HG03432 (cell line): Measurements from ENCODE around the gene GNA14.

Experiments
- ATAC-seq: cut with Tn5 transposase; IDR thresholded peaks from one replicate; pipeline ENCODE4 v1.9.1; 2021; ENCODE audit warnings: mild to moderate bottlenecking, moderate library complexity; ENCODE audit not compliant: unreplicated experiment

Gene GNA14

DNA sequence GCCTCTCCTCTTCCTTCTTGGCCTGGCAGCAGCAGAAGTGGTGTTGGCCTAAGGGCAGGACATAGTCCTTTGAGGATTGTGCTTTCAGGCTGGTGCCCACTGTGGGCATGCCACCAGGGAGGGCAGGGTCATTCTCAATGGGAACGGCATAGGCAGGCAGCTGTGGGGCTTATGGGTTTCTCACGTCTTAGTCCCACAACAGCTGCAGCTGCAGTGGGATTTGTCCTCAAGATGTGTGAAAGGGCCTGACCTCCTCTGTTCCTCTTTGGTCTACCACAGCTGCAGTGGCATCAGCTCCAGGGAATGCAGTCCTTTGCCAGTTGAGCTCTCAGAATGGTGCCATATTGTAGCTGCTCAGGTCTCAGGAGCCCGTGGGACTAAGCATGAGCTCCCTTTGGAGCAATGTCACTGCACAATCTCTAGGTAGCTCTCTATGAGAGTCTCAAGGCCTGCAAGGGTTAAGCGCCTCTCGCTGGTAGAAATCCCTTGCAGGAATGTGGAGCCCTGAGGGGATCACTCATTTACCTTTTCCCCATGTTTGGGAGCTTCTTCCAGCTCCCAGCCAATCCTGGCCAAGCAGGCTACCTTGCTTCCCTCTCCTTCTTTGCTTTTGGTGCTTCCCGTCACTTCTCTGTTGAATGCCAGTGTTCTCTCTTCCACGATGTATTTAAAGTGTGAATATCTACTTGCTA, 104.8 kb downstream of the GNA14 start:
- ATAC-seq, result no peak

DNA sequence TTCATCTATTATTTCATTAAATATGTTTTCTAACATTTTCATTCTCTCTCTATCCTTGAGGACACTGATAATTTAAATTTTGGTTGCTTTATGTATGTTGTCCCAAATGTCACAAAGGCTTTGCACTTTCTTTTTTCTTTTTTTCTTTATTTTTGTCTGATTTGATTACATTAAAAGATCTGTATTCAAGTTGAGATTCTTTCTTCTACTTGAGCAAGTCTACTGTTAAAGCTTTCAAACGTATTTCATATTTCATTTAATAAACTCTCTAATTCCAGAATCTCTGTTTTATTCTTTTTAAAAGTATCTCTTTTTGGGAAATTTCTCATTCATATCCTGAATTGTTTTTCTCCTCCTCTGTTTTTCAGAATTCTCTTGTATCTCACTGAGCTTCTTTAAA, 106.5 kb downstream of the GNA14 start:
- ATAC-seq, result no peak

DNA sequence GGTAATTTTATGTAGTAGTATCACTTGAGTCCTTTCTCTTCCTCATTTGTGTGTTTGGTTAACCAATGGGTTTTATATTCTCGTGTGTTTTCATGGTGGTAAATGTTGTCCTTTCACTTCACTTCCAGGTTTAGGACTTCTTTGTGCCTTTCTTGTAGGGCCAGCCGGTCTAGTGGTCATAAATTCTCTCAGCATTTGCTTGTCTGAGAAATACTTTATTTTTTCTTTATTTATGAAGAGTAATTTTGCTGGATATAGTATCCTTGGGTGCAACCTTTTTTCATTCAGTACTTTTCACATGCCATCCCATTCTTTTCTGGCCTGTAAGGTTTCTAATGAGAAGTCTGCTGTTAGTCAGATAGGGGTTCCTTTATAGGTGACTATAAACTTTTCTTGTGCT, 107.1 kb downstream of the GNA14 start:
- no peak for ATAC-seq

DNA sequence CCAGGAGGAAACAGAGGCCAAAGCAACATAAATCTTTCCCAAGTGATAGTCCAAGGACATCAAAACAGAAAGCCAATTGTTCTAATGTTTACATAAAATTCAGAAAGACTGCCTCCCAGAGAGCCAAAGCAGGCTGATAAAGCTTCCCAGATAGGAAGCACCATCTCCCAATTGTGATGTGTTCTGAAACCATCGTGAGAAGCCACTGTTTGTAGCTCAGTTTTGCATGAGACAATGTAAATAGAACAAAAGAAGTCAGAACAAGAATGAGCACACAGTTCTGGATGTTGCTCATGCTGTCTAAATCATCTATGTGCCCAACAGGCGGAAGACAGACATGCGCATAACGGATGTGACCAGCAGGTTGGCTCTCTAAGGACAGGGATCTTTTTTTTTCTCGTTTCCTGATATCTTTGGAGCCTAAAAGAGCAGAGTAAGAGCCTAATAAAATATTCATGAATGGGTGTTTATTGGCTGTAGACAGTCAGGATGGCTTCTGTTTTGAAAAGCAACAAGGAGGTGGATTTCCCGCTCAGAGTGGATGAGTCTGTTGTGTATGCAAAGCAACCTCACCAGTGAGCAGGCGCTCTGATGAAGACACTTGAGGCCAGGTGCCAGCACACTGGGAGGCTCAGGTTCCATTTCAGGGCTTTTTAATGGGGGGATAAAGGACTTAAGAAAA, 113.6 kb downstream of the GNA14 start:
- no peak for ATAC-seq

DNA sequence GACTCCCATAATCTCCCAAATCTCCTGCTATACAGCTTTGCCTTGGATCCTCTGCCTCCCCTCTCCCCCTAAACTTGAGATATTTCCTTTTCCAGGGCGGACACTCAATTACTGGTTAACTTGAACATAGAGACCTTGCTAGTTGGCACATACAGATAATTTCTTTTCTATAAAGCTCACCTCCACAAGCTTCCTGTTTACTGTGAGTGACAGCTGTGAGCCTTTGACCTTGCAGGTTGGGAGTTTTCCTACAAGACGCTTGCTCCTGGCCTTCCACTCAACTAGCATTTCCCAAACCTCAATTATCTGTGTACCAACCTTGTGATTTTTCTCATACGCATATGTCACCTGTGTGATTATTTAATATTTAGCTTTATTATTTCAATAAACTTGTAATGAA, 114.5 kb downstream of the GNA14 start:
- no peak for ATAC-seq

DNA sequence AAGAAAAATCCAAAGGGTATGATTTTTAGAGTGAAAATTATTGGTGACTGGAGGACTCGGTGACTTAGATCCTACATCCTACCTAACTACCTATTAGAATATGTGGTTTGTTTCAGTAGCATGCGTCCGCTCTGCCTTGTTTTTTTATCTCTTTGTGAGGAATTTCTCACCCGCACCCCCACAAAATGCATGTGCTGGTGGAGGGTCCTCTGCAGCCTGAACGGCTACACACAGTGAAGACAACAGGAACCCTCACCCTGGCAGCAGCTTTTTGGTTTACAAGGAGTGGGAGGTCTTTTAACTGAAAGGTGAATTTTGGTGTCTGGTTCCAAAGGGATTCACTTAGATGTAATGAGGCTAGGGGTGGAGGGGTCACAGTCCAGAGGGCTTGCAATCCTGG, 115.5 kb downstream of the GNA14 start:
- ATAC-seq, result no peak

DNA sequence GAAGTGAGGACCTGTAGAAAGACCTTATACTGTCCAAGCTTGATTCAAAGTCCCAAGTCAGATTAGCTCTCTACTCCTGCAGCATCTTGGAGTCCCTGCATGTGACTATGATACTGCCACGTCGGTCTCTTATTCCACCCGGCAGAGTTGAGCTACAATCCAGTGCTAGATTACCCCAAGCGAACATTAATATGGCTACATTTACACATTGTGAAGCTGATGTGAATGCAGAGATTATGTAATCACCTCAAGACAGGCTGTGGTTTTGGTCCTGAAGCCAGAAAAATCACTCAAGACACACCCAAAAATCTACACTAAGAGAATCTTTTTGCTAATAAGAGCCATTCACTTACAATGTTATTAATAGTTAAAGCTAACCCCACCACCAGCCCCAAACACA, 116.7 kb downstream of the GNA14 start:
- no peak for ATAC-seq

DNA sequence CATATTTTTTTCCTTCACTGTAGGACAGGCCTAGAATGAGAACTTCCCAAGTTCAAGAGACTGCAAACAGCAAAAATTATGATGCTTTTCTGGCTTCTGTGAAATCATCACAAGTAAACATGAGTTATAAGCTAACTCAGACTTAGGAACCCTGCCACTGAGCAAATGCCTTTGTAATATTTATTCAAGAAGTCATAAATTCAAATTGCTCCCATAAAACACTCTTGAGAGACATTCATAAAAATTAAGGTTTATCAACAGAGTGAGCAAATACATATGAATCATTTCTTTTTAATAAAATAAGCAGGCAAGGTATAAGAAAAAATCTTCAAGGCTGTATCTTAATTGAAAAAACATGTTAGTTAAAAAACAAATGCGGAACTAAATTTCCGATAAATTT, 124.2 kb downstream of the GNA14 start:
- no peak for ATAC-seq

DNA sequence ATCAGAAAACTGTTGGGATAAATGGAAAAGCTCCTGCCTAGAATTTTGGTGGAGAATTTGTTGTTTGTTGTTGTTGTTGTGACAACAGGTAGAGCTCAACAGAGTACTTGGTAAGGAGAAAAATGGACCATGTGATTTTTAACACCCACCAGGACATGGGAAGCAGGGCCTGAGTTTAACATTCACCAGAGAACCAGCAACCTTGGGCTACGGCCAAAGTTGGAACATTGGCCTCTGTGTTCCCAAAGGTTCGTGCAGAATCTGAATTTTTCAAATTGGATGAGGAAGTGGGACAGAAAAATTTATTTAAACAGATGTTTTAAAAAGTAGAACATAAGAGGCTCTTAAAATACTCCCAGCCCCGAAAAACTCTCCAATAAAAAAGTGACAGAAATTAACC, 127.0 kb downstream of the GNA14 start:
- ATAC-seq, result no peak

DNA sequence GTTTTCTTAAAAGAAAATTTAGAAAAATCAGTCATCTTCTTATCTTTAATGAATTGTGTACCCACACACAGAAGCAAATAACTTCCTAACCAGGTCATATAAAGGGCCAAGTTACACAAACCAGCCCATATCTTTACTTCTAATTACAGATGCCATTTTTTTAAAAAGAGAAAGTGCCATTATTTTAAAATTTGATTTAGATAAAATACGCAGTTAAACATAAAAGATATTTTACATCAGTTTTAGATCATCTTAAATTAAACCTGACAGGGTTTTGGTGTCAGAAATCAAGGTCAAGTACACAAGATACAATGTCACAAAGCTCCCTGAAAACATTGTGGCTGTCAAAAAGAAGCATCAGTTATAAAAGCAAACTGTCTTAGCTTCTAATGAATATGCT, 129.4 kb downstream of the GNA14 start:
- ATAC-seq, result no peak

DNA sequence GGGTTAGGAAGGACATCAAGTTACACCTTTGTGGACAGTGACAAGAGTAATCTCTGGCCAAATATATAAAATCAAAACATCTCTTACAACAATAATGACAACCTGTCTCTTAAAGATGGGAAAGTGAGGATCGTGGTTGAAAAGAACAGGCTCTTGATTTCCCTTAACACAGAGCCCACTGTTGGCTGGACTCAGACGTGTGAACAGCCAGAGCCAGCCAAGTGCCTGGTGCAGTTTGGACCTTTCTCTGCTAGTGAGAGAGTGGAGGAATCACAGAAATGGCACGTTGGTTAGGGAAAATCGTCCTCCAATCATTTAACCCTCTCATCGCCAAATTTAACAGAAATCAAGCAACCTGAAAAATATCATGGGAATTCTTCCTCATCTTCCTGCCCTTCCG, 131.3 kb downstream of the GNA14 start:
- ATAC-seq, result no peak

DNA sequence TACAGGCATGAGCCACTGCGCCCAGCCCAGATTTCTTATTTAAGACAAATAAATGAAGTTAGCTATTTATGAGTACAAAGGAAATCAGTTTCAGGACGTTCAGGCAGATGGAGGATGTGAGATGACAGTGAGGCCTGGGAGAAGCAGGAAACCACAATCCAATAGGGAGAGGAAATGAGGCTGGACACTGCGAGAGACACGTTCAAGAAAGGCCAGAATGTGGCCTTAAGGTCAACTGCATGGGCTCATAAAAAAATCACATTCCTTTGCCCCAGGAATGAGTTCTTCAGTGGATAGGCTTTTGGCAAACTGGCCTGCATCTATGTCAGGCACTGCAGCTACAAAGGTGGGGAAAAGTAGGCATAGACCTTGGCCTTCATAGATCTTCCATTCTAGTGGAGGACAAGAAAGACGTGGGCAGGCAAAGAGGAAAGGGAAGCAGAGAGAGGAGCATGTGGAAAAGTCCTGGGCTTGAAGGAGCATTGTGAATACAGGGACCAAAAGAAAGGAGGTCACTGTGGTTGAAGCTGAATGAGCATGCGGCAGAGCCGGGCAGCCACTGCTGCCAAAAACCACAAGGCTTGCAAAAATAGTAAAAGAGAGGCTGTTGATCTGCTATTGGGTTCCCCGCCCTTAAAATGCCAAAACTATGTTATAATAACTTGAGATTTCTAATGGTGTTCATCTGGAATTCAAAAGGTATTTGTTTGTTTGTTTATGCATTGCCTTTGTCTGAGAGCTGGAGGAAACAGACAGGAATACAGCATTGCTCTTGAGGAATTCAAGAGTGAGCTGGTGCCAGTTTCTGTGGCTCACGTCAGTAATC, 133.0 kb downstream of the GNA14 start:
- ATAC-seq, result no peak

DNA sequence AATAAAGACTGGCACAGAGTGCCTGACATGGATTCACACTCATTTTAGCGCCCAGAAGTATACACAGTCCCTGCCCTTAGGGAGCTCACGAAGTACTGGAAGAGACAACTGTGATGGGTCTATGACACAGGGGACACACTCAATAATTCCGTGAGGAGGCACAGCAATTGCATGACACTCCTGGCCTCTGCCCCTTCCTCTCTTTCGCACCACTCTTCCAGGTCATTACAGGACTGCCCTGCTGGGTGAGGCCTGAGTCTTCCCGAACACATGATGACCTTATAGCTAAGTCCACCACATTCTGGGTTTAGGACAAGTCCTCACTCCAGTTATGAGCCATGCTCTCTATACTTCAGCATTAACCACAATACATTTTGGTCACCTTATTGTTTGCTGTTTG, 134.7 kb downstream of the GNA14 start:
- no peak for ATAC-seq

DNA sequence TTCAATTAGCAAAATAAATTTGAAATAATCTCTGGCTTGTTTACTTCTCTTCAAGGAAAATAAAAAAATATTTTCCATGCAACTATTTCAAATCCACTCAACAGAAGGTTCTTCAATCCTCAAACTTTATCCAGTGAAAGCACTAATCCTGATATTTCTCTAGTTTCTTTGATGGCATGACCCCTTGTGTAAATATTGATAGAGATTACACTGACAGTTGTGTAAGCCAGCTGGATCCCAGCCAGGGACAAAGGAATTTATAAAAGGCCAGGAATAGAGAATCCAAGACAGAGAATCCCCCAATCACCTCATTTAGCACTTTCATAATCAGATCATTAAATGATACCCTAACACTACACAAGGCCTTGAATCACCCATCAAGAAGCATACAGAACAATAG, 135.2 kb downstream of the GNA14 start:
- ATAC-seq, result no peak

DNA sequence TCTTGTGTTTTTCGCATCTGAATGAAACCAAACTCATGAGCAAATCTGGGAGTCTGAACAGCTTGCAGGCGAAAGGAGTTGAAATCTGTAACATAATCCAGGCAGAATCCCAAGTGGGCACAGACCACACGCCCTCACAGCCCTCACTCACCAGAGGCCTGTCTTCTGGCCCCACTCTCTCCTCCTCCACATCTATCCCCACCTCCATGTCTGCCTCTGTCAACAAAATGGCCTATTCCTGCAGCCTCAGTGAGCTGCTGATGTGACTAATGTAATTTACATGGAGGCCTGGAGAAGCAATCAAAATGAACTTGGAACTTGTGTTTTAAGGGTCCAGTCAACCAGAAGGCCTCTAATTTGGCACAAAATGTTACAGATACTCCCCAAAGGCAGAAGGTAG, 136.6 kb downstream of the GNA14 start:
- no peak for ATAC-seq

DNA sequence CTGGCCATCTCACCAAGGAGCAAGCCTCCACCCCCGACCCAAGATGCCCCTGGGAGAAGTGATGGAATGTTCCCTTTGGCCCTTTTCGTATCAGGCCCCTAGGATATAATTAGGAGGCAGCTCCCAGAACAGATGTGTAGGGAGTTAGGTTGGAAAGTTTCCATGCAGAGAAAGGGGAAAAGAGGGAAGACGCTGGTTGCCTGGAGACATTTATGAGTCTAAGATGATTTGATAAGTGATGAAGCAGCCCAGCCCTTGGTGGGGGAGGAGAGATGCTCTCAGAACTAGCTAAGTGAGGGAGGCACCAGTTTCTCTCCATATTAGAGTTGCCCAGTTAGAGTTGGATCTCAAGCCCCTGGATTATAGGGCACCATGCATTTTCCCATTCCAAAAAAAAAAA, 137.5 kb downstream of the GNA14 start:
- no peak for ATAC-seq

DNA sequence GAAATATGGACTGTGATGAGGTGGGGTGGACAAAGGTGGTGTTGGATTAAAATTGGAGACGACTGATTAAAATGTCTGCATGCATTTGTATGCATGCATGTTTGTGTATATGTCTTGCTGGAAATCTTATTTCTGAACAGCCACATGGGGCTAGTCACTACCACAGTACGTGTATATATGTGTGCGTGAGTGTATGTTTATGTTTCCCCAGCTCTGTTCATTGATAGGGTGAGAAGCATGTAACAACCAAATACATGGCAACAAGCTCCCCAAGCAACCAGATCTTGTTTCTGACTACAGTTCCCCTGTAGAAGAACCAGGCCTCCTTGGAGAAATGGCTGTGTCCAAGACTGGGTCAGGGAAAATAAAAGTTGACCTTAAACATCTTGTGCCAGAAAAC, 139.7 kb downstream of the GNA14 start:
- no peak for ATAC-seq

DNA sequence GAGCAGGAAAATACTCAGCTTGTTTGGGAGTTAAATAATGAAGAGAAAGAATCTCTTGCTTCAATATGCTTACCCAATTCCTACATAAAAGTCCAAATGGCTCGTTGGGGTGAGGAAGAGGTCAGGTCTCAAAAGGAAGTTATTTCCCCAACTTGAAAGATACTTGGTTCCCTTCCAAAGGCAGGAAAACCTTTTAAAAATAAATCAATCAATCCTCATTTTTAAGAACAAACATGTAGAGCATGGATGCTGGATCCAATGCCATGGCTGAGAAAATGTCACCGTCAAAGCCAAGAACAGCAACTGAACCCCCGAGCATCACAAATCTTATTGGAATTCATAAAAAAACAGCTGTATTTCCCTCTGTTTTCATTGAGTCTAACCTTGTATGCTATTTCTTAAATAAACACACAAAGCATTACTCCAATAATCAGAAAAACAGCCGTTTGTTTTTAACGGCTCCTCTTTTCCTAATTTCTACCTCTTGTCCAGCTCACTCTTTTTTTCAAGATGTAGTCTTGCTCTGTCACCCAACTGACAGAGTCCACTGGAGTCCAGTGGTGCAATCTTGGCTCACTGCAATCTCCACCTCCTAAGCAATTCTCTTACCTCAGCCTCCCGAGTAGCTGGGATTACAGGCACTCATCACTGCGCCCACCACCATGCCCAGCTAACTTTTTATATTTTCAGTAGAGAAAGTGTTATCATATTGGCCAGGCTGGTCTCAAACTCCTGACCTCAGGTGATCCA, 140.7 kb downstream of the GNA14 start:
- ATAC-seq, result no peak

DNA sequence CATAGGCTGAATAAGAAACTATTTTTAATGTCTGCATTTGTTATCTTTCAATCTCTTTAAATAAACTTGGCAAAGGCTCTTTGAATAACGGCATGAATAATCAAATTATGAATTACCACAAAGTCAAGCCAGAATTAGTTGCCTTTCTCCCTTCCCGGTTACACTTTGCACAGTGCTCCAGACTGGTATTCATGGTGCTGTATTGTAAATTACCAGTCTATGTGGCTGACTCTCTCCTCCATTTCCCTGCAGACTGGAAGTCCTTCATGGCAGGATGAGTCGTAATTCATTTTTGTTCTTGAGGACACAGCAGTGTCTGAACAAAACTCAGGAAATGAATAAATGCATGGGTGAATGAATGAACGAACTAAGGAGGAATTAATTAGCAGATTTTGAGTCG, 142.9 kb downstream of the GNA14 start:
- no peak for ATAC-seq

DNA sequence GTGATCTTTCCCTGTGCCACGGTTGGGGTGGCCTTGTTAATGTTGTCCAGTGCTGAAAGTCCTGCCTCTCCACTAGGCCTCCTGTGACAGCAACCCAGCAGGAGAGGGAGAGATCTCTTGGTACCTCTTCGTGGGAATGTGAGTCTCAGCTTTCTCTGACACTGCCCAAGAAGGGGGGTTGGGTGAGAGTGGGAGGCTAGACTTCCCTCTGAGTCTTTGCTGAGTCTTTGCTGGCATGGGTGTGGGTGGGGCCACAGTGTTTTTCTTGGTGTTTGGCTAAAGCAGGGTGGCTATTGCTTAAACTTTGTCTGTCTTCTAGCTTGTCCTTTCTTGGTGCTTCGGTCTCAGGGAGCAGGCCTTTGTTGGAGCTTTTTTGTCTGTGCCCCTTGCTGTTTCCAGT, 145.6 kb downstream of the GNA14 start:
- no peak for ATAC-seq

DNA sequence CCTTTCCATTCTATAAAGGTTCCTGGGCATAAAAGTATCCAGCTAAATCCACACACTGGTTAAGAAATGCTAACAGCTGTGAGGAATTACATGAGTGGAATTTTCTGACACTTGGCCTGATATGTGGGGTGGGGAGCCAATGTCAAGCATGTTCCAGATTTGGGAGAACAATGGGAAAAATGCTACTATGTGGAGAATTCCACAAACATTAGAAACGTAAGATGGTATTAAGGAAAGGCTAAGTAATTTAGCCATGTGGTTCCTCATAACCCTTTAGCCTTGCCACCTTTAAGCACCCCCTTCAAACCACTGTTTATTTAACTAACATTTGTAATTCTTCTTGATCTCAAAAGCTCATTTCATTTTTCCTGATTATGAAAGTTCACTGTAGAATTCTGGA, 149.2 kb downstream of the GNA14 start:
- ATAC-seq, result no peak
